Astrocyte of the cerebellum (primary cell): ENCODE results near the gene DNAJC1.
"Not testable (repeated sequence)": the region's sequence is repeated elsewhere in the genome, so short reads cannot be mapped to it uniquely, and the experiment has no call there.

Source experiments
- DNase-seq: peaks from one replicate; pipeline ENCODE4 v3.0.0-alpha.2; 2011; ENCODE audit warnings: low read depth
- H3K4me3 ChIP-seq: 2 replicates; pipeline ENCODE4 v1.5.1; 2011; ENCODE audit warnings: mild to moderate bottlenecking, low read depth, low read length, moderate library complexity
- in situ Hi-C: cut with HindIII; loops from 2 replicates; pipeline ENCODE4 v1.10.0; 2017; ENCODE audit warnings: low sequenced_read_pairs
- TF ChIP-seq, protein P1 (sequence below): IDR thresholded peaks from 2 replicates; pipeline ENCODE4 v1.5.1; 2012; ENCODE audit warnings: low read length, low read depth, moderate library complexity, mild to moderate bottlenecking; ENCODE audit errors: missing control alignments

Gene DNAJC1

DNA sequence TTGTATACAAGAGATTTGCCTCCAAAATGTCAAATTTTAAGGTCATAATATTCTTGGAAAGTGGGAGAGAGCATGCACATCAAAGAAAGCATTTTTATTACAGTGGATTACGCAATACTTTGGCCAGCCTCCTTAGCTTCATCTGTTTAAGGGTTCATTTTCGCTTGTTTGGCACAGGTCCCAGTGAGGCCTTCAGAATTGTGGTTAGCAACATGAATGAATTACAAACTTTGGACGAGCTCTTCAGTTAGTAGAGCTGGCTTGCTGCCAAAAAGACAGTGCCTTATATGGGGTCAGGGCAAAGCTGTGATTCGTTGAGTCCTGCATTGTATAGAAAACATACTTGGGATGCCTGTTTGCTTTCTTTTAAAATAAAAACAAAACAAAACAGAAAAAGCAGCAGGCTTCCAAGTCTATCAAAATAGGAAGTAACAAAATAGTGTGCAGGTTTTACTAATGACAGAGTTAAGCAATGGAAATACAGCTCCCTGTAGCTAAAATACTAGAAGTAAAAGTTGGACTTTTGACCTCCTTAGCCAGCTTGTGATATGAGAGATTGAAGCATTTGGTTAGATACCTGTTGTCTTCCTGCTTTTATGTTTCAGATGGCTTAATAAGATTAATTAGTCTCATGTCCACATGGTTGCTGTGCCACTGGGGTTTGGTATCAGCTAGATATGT lies 278.7 kb downstream of the DNAJC1 start:
- DNase-seq: peak; percentile 100
- no peak overlapping the region for H3K4me3 ChIP-seq
- in situ Hi-C loops: loop anchor here (5.0 kb wide), 1 partner anchor 43 kb away; no protein-coding TSS in a partner anchor
- TF ChIP-seq, protein P1, sequence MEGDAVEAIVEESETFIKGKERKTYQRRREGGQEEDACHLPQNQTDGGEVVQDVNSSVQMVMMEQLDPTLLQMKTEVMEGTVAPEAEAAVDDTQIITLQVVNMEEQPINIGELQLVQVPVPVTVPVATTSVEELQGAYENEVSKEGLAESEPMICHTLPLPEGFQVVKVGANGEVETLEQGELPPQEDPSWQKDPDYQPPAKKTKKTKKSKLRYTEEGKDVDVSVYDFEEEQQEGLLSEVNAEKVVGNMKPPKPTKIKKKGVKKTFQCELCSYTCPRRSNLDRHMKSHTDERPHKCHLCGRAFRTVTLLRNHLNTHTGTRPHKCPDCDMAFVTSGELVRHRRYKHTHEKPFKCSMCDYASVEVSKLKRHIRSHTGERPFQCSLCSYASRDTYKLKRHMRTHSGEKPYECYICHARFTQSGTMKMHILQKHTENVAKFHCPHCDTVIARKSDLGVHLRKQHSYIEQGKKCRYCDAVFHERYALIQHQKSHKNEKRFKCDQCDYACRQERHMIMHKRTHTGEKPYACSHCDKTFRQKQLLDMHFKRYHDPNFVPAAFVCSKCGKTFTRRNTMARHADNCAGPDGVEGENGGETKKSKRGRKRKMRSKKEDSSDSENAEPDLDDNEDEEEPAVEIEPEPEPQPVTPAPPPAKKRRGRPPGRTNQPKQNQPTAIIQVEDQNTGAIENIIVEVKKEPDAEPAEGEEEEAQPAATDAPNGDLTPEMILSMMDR: no peak

DNA sequence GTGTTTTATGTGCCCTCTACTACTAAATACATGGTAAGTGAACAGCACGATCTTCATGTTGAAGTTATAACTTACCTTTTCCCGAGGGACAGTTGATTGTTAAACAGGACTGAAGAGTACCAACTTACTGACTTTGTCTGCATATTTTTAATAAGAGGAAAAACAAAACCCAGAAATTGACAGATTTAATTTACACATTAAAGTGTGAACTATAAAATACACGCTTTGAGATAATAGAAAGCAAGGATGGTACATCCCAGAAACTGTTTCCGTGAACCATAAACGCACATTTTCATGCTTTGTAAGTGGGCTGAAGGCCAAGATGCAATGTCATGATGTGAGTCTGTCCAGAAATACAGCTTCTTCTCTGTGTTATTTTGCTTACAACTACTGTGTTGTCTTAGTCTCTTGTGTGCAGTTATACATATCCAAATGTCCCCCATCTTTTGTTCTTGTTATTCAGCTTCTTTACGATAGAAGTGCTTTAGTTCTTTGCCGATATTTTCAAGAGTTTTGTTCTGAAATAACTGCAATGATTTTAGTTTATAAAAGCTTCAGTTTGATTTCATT lies 279.4 kb downstream of the DNAJC1 start:
- TF ChIP-seq, protein P1: no peak
- no peak for DNase-seq
- H3K4me3 ChIP-seq: no peak overlapping the region
- in situ Hi-C loops: loop anchor here (5.0 kb wide), 1 partner anchor 42 kb away; no protein-coding TSS in a partner anchor

DNA sequence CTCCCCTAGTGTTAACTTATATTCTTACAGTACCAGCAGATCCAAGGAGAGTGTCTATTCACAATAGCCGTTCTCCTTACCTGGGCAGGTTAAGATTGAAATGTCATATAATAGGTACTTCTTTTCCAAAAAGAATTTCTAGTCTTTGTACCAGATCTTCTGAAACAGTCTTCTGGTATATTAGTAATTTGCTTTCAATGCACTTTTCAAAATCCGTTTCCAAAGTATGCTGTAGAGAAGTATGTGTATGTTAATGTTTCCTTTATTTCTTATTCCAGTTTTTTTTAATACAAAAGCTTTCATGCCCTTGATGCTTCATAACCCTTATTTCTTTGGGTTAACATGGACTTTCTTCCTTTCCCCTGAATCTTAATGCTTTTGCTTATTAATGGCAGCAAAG lies 281.3 kb downstream of the DNAJC1 start:
- TF ChIP-seq, protein P1: no peak
- in situ Hi-C loops: loop anchor here (5.0 kb wide), 1 partner anchor 40 kb away; no protein-coding TSS in a partner anchor
- H3K4me3 ChIP-seq: no peak overlapping the region
- no peak for DNase-seq

DNA sequence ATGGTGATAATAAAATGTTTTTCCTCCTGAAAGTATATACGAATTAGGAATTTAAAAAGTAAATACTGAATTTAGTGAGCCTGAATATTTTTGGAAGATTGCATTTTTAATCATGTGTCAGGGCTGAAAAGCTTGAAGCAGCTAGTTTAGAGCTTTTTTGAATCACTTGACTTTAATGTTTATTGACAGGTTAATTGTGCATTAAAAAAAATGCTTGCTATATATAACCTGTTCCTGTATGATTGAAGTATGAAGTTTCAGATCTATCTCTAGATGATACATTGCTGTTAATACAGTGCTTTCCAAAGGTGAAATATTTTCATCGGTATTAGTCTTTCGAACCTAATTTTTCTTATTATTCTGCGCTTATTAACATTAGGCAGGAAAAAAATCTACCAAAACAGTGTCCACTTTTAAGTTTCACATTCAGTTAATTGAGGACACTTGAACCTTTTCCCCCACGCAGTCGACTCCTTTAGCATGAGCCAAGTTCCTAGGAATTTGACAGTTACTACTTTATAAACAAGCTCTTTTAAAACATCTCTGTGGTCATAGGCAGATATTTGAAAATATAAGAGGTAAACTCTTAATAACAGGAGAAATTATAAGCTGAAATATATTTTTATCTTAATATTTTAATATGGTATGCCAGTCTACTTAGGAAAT lies 282.4 kb downstream of the DNAJC1 start:
- TF ChIP-seq, protein P1: no peak
- in situ Hi-C loops: loop anchor here (5.0 kb wide), 1 partner anchor 39 kb away; no protein-coding TSS in a partner anchor
- no peak overlapping the region for H3K4me3 ChIP-seq
- DNase-seq: no peak

DNA sequence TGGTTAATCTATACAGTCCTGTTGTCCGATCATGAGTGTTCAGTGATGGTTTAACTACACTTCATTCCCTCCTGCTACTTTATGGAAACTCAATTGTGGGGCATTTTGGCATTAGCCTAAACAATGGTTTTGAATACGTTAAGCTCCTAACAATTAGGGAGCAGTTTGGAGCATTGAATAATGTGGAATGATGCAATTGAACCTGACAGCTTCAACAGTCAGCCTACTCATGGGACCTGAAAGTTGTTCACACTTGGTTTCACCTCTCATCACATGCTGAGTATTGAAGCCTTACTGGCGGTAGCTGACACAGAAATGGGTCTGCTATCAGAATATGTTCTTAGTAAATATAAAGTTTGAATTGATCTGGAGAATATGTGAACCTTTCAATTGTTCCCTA lies 283.4 kb downstream of the DNAJC1 start:
- TF ChIP-seq, protein P1: no peak
- no peak for DNase-seq
- in situ Hi-C loops: loop anchor here (5.0 kb wide), 1 partner anchor 38 kb away; no protein-coding TSS in a partner anchor
- no peak overlapping the region for H3K4me3 ChIP-seq

DNA sequence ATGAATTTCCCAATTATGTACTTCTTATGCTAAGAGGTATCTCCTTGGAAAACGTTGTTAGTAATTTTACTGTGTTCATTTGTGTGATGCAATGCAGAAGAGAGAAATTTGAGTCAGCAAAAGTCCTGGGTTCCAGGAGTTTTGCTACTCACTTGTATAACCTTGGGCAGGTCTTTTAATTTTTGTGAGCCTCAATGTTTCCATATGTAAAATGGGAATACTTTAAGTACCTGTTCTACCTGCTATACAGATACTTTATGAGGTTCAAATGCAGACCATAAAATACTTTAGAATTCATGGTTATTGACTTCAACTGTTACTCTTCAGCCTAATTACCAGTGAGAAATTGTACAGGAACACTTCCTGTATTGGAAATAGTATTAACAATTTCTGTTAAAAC lies 284.0 kb downstream of the DNAJC1 start:
- no peak for DNase-seq
- in situ Hi-C loops: no loop called here
- H3K4me3 ChIP-seq: no peak overlapping the region
- TF ChIP-seq, protein P1: no peak

DNA sequence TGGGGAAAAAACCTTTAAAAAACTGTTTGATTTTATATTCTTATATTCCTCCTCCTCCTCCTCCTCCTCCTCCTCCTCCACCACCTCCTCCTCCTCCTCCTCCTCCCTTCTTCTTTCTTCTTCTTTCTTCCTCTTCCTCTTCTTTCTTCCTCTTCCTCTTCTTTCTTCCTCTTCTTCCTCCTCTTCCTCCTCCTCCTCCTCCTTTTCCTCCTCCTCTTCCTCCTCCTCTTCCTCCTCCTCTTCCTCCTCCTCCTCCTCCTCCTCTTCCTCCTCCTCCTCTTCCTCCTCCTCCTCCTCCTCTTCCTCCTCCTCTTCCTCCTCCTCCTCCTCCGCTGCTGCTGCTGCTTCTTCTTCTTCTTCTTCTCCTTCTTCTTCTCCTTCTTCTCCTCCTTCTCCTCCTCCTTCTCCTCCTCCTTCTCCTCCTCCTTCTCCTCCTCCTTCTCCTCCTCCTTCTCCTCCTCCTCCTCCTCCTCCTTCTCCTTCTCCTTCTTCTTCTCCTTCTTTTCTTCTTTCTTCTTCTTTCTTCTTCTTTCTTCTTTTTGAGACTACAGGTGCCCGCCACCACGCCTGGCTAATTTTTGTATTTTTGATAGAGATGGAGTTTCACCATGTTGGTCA lies 286.0 kb downstream of the DNAJC1 start:
- H3K4me3 ChIP-seq, in situ Hi-C loops, DNase-seq: not testable (repeated sequence)
